HG03520 (cell line): ENCODE results near the gene ORAI1.
"Not testable (repeated sequence)": the region's sequence is repeated elsewhere in the genome, so short reads cannot be mapped to it uniquely, and the experiment has no call there.

Source experiments
- ATAC-seq: cut with Tn5 transposase; IDR thresholded peaks from one replicate; pipeline ENCODE4 v1.9.1; 2021; ENCODE audit warnings: mild to moderate bottlenecking, moderate library complexity; ENCODE audit not compliant: unreplicated experiment

Gene ORAI1

DNA sequence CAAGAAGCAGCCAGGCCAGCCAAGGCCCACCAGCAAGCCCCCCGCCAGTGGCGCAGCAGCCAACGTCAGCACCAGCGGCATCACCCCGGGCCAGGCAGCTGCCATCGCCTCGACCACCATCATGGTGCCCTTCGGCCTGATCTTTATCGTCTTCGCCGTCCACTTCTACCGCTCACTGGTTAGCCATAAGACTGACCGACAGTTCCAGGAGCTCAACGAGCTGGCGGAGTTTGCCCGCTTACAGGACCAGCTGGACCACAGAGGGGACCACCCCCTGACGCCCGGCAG is 15.0 kb downstream of the ORAI1 start:
- no peak for ATAC-seq

DNA sequence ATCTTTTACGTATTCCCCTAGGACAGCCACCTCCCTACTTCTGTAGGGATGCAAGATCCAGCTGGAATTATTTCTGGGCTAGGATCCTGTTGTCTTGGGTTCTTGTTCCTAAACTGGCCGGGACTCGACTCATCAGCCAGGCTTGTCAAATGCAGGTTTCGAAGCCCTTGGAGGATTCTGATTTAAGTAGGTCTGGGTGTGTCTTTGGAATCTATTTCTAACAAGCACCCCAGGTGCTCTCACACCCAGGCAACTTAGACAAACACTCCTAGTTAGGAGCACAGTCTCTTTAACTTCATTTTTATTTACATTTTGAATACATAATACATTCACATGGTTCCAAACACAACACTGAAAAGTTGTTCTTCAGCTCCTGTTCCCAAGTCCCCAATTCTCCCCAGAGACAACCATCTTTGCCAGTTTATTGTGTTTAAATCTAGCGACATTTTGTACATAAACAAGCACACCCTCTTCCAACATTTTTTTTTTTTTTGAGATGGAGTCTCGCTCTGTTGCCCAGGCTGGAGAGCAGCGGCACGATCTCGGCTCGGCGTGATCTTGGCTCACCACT is 22.2 kb downstream of the ORAI1 start:
- ATAC-seq, result no peak

DNA sequence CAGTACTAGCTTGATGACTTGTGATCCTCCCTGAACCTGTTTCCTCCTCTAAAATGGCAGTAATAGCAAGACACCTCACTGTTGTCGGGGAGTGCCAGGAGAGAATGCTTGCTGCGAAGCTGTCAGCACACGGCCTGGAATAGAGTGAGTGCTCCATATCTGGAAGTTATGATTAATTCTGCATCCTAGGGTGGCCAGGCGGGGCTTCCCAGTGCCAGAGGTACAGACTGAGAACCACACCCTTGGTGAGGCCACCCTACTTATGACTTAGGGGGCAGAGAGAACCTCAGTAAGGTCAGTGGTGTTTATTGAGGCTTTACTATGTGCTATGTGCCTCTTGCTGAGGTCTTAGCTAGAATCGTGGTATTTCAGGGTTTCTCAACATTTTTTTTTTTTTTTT is 23.0 kb downstream of the ORAI1 start:
- ATAC-seq, result no peak

DNA sequence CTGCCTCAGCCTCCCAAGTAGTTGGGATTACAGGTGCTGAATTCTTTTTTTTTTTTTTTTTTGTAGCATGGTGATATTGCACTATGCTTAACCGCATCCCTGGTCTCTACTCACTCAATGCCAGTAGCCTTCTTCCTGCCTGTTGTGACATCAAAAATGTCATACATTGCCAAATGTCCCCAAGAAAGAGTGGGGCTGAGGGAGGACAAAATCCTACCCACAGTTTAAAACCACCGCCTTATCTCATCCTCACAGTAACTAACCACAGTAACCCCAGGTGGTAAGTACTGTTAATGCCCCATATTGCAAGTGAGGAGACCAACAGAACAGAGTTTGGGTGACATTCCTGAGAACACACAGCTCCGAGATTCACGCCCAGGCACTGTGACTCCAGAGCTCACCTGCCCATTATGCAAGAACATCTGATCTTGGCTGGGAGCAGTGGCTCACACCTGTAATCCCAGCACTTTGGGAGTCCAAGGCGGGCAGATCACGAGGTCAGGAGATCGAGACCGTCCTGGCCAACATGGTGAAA is 23.6 kb downstream of the ORAI1 start:
- no peak for ATAC-seq

DNA sequence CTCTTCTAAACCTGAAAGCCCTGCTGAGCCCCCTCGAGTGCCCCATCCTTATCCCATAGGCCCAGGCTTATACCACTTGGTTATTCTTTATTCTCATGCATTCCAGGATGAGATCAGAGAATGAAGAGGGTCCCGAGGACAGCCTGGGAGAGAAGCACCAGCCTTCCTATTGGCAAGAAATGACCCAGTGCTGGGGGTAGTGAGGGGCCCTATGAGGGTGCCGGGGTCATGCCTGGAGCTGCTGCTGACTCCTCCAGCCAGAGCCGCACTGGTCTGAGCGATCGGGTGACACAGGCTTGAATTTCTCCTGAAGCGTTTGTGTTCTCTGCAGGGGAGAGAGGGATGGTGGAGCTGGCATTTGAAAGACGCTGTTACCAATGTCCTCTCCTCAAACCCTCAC is 25.0 kb downstream of the ORAI1 start:
- ATAC-seq, result no peak

DNA sequence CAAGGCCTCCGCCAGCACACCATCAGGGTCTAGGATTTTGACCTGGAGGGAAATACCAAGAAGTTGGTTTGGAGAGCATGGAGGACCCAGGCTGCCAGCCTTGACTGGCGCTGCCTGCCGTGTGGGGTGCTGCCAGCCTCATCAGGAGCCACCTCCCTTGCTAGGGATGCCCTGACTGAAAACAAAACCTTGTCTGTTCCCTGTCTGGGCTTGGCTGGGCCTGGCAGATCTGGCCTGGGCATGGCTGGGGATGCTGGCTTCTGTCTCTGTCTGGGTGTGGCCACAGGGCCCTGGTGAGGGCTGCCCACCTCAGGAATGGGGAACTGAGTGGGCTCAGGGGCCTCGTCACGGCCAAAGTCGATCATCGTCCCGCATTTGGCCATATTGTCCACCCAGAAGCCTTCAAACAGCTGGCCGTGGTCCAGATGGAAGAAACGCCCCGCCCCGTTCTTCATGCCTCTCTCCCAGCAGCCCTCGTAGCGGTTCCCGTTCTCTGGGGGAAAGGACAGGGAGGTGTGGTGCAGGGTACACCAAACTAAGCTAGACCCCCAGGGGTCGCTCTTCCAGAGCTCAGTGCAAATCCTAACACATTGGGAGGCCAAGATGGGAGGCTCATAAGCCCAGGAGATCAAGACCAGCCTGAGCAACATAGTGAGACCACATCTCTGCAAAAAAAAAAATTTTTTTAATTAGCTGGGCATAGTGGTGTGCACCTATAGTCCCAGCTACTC is 26.6 kb downstream of the ORAI1 start:
- no peak for ATAC-seq

DNA sequence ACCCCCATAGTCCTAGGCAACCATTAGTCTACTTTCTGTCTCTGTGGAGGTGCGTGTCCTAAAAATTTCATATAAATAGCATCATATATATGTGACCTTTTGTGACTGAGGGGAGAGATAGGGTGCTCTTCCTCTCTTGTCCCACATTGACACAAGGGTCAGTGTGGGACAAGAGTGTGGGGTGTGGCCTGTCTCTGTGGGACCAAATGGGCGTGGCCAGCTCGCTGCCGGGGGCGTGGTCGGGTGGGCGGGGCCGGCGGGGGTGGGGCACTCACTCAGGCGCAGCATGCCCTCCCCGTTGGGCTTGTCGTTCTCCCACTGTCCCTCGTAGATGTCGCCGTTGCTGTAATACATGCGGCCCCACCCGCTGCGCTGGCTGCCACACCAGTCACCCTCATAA is 27.7 kb downstream of the ORAI1 start:
- no peak for ATAC-seq

DNA sequence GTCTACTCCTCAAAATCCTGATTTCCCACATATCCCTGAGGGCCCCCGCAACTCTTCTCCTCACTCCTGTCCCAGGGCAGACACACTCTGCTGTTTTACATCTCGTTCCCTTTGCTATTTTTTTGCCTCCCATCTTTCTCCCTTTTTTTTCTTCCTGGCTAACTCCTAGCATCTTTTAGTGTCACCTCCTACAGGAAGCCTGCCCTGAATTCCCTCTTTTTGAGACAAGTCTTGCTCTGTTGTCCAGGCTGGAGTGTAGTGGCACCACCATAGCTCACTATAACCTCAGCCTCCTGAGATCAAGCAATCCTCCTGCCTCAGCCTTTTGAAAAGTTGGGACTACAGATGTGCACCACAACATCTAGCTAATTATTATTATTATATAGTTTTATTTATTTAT is 29.8 kb downstream of the ORAI1 start:
- ATAC-seq, result no peak

DNA sequence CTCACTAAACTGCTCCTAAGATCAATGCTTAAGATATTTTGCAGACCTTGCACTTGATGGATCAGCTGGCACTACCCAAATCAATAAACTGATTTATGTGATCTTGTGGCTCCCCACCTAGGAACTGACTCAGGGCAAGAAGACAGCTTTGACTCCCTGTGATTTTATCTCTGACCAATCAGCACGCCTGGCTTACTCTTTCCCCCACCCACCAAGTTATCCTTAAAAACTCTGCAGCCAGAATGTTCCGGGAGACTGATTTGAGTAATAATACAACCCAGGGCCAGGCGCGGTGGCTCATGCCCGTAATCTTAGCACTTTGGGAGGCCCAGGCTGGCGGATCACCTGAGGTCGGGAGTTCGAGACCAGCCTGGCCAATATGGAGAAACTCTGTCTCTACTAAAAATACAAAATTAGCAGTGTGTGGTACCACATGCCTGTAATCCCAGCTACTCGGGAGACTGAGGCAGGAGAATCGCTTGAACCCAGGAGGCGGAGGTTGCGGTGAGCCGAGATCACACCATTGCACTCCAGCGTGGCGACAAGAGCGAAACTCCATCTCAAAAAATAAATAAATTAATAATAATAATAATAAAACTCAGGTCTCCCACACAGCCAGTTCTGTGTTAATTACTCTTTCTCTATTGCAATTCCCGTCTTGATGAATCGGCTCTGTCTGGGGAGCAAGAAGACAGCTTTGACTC is 31.1 kb downstream of the ORAI1 start:
- ATAC-seq, result no peak

DNA sequence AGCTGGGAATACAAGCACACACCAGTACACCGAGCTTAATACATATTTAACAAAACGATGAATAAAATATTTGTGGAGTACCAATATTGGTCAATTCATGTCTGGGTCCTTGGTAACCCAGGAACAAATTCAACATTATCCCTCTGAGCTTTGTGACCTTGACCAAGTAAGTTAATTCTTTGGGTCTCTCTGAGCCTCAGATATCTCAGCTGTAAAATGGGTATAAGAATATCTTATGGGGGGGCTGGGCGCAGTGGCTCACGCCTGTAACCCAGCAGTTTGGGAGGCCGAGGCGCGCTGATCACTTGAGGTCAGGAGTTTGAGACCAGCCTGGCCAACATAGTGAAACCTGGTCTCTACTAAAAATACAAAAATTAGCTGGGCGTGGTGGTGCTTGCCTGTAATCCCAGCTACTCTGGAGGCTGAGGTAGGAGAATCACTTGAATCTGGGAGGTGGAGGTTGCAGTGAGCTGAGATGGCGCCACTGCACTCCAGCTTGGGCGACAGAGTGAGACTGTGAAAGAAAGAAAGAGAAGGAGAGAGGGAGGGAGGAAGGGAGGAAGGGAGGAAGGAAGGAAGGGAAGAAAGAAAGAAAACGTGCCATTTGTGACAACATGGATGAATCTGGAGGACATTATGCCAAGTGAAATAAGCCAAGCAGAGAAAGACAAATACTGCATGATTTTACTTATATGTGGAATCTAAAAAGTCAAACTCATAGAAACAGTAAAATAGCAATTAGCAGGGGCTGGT is 35.2 kb downstream of the ORAI1 start:
- ATAC-seq, result not testable (repeated sequence)

DNA sequence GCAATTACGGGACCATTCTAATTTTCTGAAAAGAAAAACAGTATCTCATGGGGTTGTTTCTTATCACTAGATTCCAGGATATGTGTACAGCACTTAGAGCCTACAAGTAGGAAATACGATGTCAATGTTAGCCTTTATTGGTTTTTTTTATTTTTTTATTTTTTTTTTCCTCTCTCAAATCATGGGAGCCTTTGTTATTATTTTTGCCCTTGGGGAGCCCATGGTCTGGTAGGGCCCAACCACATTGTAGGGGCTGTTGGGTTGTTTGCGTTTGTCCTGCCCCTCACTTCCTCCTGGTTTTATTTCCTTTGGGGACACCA is 37.2 kb downstream of the ORAI1 start:
- no peak for ATAC-seq

DNA sequence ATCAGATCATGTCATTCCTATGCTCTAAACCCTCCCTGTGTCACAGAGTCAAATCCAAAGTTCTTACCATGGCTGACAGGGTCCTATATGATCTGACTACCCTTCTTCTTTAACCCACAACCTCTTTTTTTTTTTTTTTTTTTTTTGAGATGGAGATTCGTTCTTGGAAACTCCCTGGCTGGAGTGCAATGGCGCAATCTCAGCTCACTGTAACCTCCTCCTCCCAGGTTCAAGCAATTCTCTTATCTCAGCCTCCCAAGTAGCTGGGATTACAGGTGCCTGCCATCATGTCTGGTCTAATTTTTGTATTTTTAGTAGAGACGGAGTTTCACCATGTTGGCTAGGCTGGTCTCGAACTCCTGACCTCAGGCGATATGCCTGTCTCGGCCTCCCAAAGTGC is 40.5 kb downstream of the ORAI1 start:
- not testable (repeated sequence) for ATAC-seq

DNA sequence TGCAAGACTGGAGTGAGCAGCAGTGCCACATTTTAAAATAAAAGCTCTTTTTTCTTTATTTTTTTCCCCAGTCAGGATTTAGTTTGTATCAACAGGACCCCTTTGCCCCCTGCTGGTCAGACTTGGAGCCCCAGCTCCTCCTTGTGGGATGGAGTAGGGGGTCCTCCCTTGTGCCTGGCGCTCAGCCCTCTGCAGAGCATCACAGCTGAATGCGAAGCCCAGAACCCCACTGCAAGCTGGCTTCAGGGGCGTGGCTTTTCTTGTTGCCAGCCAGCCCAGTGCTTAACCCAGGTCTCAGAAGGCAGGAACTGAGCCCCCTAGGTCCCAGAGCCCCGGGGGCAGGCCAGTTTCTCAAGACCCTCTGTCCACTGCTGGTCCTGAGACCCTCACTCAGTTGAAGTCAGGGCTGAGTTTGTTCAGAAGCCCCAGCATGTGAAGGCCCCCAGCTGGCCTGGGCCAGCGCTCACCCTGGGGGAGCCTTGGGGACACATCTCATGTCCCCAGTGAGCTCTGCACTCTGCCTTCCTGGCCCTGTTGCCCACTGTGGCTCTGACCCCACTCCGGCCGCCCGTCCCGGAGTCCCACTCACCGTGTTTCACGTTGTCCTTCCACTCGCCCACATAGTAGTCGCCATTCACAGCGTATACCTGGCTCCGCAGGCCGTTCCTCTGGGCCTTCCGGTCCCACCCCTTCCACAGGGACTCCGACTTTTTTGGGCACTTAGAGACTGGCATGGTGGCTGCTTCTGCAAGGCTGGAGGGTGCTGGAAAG is 42.6 kb downstream of the ORAI1 start:
- no peak for ATAC-seq

DNA sequence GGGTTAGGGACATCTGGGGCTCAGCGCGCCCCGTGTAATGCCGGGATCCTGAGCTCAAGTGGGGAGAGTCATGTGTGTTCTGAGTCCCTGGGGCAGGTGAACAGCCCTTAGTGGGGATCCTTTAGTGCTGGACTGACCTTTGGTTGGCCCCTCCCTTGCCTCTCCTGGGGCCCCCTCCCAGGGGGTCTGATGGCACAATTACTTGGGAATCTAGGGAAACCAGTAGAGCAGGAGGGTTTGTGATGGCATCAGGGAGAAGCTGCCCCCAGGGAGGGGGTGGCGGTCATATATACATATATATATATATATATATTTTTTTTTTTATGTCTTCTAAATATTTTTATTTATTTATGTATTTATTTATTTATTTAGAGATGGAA is 43.2 kb downstream of the ORAI1 start, which contains the start of gene MORN3:
TSS of gene MORN3 (minus strand) at position 134 of the 380 bp plus-strand sequence. CDS start 171 bp downstream, outside the sequence.
- ATAC-seq, result no peak

DNA sequence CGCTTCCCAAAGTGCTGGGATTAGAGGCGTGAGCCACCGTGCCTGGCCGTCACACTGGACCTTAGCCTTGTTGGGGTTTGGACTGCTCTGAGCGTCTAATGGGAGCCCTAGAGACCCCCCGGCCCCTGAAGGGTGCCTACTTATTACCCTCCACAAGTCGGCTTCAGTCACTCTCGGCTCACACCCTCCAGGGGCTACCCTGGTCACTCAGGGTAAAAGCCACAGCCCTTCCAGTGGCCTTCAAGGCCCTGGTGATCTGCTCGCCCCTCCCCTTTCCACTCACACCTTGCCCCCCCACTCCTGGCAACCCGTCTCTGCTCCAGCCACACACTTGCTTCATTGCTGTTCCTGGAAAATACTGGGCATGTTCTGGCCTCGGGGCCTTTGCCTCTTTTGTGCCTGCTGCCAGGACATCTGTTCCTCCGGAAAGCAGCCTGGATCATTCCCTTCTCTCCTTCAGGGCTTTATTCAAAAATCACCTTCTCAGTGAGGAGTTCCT is 46.7 kb downstream of the ORAI1 start:
- no peak for ATAC-seq

DNA sequence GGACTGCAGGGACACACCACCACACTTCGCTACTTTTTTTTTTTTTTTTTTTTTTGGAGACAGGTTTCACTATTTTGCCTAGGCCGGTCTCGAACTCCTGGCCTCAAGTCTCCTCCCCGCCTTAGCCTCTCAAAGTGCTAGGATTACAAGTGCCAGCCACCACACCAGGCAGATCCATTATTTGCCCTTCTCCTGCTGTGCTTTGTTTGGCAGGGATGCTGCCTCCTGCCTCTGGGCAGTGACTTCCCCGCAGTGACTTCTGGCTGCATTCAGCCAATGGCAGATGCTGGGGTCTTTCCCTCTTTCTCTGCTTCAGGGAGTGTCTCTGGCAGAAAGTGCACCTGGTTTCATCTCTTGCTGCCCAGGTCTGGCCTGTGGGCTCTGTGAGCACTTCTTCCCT is 49.9 kb downstream of the ORAI1 start:
- ATAC-seq, result no peak

DNA sequence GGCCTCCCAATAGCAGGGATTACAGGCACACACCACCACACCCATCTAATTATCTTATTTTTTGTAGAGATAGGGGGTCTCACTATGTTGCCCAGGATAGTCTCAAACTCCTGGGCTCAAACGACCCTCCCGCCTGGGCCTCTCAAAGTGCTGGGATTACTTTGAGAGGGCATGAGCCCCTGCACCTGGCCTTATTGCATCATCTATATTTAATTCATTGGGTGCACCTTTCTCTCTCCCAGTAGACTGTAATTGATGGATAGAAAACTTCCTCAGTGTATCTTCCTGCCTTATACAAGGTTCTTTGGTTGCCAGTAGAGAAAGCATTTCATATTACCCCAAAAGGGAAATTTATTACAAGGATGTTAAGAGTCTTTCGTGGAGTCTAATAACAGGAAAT is 52.0 kb downstream of the ORAI1 start:
- ATAC-seq, result no peak

DNA sequence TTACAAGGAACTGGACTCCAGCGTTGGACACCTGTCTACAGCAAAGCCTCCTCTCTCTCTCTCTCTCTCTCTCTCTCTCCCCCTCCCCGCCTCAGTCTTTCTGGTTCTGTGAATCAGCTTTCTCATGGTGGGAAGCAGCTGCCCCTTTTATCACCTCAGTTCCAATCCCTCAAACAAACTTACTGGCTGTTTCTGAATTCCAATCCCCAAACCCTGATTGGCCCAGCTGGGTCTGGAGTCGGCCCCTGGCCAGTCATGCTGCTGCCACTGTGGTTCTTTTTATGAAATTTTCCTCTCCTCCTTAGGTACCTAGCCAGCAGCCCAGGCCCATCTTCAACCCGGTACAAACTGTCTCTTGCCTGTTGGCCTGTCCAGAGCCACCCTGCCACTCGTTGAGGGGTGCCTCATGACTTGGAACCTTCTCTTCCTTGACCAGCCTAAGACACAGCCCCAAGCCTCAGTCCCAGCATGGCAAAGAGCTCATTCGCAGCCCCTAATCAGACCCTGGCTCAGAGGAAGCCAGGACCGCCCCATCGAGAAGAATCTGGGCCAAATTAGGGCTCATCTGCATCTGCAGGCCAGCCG is 52.5 kb downstream of the ORAI1 start:
- ATAC-seq, result no peak

DNA sequence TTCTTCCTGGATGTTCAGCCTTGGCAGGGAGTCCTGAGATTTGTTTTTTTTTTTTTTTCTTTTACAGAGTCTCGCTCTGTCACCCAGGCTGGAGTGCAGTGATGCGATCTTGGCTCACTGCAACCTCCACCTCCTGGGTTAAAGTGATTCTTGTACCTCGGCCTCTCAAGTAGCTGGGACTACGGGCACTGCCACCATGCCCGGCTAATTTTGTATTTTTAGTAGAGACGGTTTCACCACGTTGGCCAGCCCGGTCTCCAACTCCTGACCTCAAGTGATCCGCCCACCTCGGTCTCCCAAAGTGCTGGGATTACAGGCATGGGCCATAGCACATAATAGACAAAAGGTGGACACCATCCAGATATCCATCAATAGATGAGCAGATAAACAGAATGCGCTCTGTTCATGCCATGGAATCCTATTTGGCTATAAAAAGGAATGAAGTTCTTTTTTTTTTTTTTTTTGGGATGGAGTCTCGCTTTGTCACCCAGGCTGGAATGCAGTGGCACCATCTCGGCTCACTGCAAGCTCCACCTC is 53.4 kb downstream of the ORAI1 start:
- not testable (repeated sequence) for ATAC-seq

DNA sequence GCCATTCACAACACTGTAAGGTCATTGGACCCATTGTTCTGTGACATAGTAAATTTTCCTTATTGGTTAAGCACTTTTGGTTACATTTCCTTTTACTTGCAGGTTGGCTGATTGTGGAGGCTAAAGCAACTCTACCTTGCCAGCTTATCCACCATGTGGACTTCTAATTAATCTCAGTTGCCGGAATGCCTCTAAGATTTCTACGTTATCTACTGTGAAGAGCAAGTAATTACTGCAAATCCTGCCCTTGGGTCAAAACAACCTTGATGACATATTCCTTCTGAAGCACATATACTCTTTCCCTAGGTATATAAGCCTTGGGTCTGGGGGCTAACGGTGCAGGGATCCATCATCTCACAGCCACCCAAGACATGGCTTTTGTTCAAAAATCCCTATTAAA is 62.6 kb downstream of the ORAI1 start:
- no peak for ATAC-seq
